GM21619 (cell line): ENCODE data around the gene PPP2R5C.

Experiments used
- ATAC-seq: cut with Tn5 transposase; IDR thresholded peaks from one replicate; pipeline ENCODE4 v1.9.1; 2021; ENCODE audit not compliant: unreplicated experiment

Gene PPP2R5C

GRCh38 chr14:101882141-101882935 lies 120.8 kb downstream of the PPP2R5C start:
- ATAC-seq = no peak

DNA sequence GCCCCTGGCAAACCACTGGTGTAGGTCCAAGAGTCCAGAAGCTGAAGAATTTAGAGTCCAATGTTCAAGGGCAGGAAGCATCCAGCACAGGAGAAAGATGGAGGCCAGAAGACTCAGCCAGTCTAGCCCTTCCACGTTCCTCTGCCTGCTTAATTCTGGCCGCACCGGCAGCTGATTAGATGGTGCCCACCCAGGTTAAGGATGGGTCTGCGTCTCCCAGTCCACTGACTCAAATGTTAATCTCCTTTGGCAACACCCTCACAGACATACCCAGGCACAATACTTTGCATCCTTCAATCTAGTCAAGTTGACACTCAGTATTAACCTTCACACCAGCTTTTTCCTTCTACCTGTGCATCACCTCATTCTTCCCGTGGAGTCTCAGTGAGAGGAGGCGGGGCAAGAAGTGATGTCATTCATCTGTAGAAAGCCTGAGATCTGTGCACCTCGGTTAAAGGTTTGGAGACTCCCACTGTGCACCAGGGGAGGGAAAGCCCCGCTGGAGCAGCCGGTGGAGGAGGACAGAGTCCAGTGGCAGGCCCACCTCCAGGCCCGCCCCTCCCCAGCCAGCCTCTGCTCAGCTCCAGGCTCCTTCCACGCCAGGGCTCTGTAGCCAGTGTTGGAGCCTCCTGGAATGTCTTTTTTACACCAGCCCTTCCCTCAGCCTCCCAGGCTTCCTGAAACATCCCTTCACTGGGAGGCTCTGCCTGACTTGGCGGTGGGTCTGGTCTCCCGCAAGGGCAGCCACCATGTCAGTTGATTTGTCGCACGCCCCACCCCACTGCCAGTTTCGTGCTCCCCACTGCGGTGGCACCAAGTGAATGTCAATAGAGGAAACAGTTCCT lies 122.8 kb downstream of the PPP2R5C start:
- no peak for ATAC-seq

DNA sequence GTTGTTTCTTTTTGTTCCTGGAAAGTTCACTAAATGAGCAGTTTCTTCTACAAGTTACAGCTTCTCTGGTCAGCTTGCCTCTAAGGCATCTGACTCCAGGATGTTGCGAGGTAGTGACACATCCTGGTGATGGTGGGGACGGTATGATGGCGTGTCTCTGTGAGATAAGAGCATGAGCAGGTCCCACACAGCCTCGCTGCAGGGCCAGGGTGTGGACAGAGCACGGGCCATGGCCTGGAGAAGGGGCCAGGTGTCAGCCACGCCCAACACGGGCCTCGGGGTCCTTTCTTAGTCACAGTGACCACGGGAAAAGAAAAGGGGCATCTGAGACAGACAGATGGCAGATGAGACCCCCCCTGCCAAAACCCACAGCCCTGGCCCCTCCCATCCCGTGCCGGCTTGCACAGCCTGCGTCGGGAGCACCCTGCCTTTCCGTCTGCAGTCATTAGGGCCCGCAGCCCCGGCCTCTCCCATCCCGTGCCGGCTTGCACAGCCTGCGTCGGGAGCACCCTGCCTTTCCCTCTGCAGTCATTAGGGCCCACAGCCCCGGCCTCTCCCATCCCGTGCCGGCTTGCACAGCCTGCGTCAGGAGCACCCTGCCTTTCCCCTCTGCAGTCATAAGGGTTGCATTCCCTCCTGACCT lies 123.5 kb downstream of the PPP2R5C start:
- ATAC-seq = no peak

DNA sequence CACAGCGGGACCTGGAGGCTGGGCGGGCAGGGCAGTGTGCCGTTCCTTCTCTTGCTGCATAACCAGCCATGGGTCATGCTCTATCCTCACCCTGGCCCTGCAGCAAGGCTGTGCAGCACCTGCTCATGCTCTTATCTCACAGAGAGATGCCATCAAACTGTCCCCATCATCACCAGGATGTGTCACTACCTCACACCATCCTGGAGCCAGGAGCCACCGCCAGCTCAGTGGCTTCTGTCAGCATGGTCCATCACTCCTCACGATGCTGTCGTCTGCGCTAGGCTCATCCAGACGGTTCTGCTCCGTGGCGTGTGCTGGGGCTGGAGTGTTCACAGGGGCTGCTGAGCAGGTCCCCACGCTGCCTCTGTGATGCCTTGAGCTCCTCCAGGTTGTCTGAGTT lies 125.7 kb downstream of the PPP2R5C start:
- no peak for ATAC-seq

- ATAC-seq = no peak
Measured at GRCh38 chr14:101888182-101888581, 126.7 kb downstream of the PPP2R5C start.

- no peak for ATAC-seq
Measured at GRCh38 chr14:101889366-101889765, 127.9 kb downstream of the PPP2R5C start.

DNA sequence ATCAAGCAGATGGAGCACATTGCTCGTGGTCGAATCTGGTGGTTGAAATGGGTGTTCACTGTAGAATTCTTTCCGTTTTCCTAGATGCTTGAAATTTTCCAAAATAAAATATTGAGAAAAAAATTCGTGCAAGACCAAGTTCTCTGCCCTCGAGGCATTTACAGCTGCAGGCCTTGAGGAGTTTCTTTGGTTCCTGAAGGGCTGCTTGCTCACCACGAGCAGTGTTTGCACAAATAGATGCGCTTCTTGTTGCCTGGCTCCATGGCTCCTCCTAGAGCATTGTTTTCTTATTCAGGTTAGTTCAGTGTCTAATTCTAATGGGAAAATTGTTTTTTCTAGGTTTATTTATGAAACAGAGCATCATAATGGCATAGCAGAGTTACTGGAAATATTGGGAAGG lies 128.4 kb downstream of the PPP2R5C start:
- no peak for ATAC-seq

DNA sequence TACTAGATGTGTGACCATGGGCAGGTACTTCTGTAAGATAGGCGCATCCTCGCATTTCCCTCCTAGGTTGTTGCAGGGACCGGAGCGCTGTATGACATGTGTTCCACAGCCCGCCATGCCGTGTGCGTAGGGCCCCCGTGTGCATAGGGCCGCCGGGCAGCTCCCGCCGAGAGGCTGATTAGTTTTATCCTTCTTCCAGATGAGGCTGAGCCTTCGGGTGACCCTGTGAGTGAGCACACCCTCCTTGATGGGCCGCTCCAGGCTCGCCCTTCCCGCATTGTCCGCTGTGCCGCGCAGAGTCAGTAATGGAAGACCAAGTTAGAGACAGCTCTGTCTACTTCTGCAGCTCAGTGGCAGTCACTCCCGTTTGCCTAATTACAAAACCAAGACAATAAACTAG lies 130.0 kb downstream of the PPP2R5C start:
- no peak for ATAC-seq

- no peak for ATAC-seq
Measured at GRCh38 chr14:101893759-101894158, 132.2 kb downstream of the PPP2R5C start.

GRCh38 chr14:101894365-101895081 lies 133.0 kb downstream of the PPP2R5C start:
- no peak for ATAC-seq

- ATAC-seq = no peak
Measured at GRCh38 chr14:101895256-101895655, 133.7 kb downstream of the PPP2R5C start.

GRCh38 chr14:101897326-101897725 lies 135.8 kb downstream of the PPP2R5C start:
- ATAC-seq = no peak

GRCh38 chr14:101898416-101898815 lies 136.9 kb downstream of the PPP2R5C start:
- ATAC-seq = no peak

DNA sequence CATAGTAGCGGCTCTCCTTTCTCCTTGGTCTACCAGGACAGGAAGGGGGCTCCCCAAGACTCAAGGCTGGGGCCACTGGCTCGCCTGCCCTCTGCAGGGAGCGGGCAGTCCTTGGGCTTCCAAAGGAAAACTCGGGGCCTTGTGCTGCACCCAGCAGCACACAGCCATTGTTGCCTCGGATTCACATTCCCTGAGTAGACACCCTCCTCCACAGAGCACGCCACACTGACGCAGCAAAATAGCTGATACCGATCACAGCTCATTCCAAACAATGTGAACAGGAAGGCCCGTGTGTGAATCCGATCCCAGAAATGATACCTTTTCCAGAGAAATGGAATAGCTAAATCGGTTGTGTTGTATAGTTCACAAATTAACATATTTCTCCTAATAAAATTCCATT lies 137.8 kb downstream of the PPP2R5C start:
- no peak for ATAC-seq

DNA sequence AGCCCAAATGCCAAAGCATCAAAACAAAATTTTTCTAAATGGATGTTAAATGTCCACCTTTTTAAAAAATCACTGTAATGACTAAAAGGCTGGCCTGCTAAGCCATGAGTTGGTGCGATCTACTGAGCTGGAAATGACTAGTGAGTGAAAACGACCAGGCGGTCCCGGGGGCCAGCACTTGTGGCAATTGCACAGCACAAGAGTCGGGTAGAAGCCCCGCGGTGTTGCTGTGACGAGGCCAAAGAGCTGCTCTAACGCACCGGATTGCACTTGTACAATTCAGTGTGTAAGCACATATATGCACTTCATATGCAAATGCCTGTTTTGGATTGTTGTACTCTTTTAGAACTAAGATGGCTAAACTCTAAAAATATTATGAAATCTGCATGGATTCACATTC lies 138.7 kb downstream of the PPP2R5C start:
- ATAC-seq = no peak

DNA sequence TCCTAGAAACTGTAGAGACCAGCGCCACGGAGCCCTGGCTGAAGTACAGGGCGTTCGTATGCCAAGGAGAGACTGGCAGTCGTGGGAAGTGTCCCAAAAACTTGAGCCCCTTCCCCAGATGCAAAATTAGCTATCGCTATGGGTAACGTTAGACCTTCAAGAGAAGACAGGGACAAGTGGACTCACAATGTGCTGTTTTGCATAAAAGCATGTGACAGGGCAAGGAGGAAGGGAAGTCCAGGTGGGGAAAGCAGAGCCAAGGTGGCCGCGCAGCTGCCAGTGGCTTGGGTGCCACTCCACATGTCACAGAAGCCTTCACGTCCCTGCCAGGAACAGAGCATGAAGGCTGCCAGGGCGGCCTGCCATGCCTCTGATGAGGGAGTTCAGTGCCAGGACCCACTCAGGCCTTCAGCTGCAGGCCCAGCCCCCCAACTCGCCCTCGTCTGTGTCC lies 141.6 kb downstream of the PPP2R5C start:
- no peak for ATAC-seq

DNA sequence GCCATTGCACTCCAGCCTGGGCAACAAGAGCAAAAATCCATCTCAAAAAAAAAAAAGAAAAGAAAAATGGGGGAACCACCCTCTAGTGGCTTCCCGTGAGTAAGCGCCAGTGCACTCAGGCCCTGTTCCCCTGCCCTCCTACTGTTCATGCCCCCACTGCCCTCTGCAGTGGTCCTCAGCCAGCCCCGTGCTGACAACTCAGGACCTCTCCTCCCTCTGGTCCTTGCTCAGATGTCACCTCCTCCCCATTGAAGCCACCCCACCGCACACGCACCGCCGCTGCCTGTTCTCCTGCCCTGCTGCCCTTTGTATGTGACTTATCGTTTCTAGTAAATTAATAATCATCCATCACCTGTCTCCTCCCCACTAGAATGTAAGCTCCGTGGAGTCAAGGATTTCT lies 144.1 kb downstream of the PPP2R5C start:
- no peak for ATAC-seq

- ATAC-seq = no peak
Measured at GRCh38 chr14:101906645-101907044, 145.1 kb downstream of the PPP2R5C start.

DNA sequence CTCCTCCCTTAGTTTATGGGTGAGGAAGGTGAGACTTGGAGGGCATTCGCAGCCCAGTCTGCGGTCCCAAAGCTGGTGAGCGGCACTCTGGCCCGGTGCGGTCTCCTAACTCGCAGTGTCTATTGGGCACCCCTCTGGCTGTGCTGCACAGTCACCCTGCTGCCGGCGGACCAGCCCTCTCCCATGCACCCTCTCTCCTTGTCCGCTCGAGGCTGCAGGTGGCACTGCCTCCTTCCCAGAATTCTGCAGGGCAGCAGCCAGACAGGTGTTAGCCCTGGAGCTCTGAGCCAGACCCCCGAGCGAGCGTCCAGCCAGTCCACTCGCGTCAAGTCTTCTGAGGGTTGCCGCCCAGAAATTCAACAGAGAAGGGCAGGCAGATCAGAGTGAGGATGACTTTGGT lies 146.1 kb downstream of the PPP2R5C start:
- ATAC-seq = no peak

DNA sequence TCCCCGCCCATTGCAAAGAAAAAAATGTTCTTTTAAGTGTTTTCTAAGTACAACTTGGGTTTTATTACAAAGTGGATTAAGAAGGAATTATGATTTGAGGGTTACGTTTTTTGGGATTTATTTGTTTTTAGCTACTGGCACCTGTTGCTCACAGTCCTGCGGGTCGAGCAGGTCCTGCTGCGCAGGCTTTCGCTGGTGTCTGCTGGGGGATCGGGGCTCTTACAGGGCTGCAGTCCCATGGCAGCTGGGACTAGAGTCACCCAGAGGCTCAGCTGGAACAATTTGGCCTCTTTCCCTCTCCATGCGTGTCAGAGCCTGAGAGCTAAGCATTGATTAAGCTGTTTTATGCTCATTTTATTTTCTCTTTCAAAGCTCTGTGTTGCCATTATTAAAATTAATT lies 147.3 kb downstream of the PPP2R5C start:
- no peak for ATAC-seq
